C4-2B (cell line): ENCODE data around the gene DNAH14.
A peak's percentile ranks its signal among the peaks of the same experiment; 100 is the strongest.

Experiments used
- H3K27ac ChIP-seq: fragments of 450-650 bp; 2 replicates; pipeline ENCODE4 v1.5.1; 2017
- CTCF ChIP-seq: fragments of 450-650 bp; conservative IDR thresholded peaks from 2 replicates; pipeline ENCODE4 v1.5.1; 2017; ENCODE audit warnings: mild to moderate bottlenecking
- ZFX ChIP-seq: fragments of 450-650 bp; IDR thresholded peaks from 2 replicates; pipeline ENCODE4 v1.6.1; 2017

Gene DNAH14

GRCh38 chr1:225425201-225425786, 495.8 kb downstream of the DNAH14 start:
- TF ChIP-seq ZFX (no peak), CTCF (no peak)
- H3K27ac ChIP-seq = no peak overlapping the region

GRCh38 chr1:225426395-225427234, 497.1 kb downstream of the DNAH14 start:
- no peak for TF ChIP-seq ZFX
- no peak for TF ChIP-seq CTCF
- peak overlapping the region; percentile 94 for H3K27ac ChIP-seq

- peak within 1 kb of the TSS; percentile 94 for H3K27ac ChIP-seq
- no peak for TF ChIP-seq CTCF
- peak; percentile 90 for TF ChIP-seq ZFX
Observed at GRCh38 chr1:225427235-225428067, 498.0 kb downstream of the DNAH14 start, which contains the start of gene LBR. Gene LBR, minus strand, starts transcription at chr1:225428038. Its CDS starts 3,963 bp downstream, at chr1:225424075.

DNA sequence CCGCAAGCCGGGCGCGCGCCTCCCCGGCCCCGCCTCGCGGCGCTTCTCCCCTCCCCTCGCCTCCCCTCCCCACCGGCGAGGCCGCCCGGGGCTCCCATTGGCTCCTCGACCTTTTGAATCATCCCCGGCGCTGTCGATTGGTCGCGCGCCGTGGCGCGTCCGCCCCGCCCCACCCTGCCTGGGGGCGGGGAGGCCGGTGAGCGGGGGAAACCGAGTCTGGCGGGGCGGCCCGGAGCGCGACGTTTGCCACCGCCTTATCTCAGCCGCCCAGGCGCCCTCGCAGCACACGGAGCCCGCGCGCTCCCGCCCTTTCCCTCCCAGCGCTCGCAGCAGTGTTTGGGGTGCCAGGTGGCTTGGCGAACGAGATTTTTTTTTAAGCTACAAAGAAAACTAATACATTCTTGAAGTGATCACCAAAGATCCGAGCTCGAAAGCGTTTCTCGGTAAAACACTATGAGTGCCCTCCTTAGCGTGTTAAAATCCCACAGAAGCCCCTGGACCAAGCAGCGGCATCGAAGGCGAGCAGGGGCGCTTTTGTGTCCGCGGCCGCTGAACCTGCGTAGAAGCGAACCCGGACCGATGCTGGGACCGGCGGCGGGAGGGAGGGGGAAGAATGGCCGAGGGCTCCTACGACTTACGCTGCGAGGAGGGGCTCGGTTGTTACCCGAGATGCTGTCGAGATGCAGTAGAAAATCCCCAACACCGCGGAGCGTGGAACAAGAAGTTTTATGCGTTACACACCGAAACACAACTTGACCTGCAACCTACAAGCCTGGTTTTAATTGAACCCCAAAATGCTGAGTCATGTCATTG, 498.8 kb downstream of the DNAH14 start:
- TF ChIP-seq CTCF (no peak), ZFX (no peak)
- H3K27ac ChIP-seq = peak overlapping the region; percentile 94

GRCh38 chr1:225428881-225429455, 499.5 kb downstream of the DNAH14 start:
- TF ChIP-seq ZFX (no peak), CTCF (no peak)
- peak overlapping the region; percentile 94 for H3K27ac ChIP-seq

DNA sequence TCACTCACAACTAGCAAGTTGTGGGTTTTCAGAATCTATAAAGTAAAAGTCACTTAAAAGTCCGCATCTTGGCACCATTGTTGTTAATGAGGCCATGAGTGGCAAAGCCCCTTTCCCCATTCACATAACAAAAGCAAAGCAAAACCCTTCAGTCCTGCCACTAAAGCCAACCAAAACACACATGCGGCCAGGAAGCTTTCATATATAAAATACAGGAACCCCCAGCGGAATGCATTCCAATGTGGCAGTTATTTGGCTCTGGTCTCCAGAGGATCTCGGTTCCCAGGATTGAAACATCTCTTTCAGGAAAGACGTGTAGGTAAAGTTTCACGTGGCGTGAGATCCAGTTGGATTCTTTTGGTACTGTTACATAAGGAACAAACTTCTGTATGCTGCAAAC, 500.8 kb downstream of the DNAH14 start:
- no peak overlapping the region for H3K27ac ChIP-seq
- TF ChIP-seq CTCF = no peak
- TF ChIP-seq ZFX = no peak
